Common myeloid progenitor, CD34-positive (primary cell): ENCODE results near the gene FIBP. TPM values are rescaled to one million over a fixed set of nuclear protein-coding genes. Genes with fewer than 3 reads are reported as not detected.

Experiments used
- CTCF ChIA-PET: fragments of 350-600 bp; sonication (Branson Sonifier 250); formaldehyde crosslinking; loops from one replicate; lab custom pipeline; 2021; ENCODE audit warnings: antibody characterized with exemption; lab: Charles Lee
- POLR2A ChIA-PET: fragments of 350-600 bp; sonication (Branson Sonifier 250); formaldehyde crosslinking; loops from one replicate; lab custom pipeline; 2021; ENCODE audit warnings: antibody characterized with exemption; lab: Charles Lee
- DNase-seq, 3 donors: peaks; one replicate each; pipeline versions ENCODE4 v3.0.0 to v3.0.0-alpha.2; 2013
- H3K27ac ChIP-seq, 2 experiments: 1 replicate in 1 of 2; 2 replicates in 1 of 2; pipeline ENCODE4 v1.7.0; 2013; ENCODE audit warnings: inconsistent platforms in 2 of 2, low read length in 2 of 2, mild to moderate bottlenecking in 2 of 2, low read depth in 1 of 2, moderate library complexity in 1 of 2; ENCODE audit not compliant: severe bottlenecking in 2 of 2, insufficient read depth in 1 of 2, poor library complexity in 1 of 2
- H3K27me3 ChIP-seq, 5 experiments: replicated peaks in 2 of 5; 1 replicate in 3 of 5; 2 replicates in 2 of 5; pipeline versions ENCODE4 v1.6.1 to v1.7.0; 2013; ENCODE audit warnings: low read length in 4 of 5, mild to moderate bottlenecking in 2 of 5, moderate library complexity in 2 of 5, inconsistent platforms in 1 of 5; ENCODE audit not compliant: insufficient read depth in 5 of 5, control insufficient read depth in 4 of 5
- H3K36me3 ChIP-seq, 4 experiments: 1 replicate in 2 of 4; 2 replicates in 2 of 4; pipeline versions ENCODE4 v1.6.1 to v1.7.0; 2013; ENCODE audit warnings: low read length in 3 of 4, control low read depth in 1 of 4, mild to moderate bottlenecking in 1 of 4; ENCODE audit not compliant: control insufficient read depth in 4 of 4, insufficient read depth in 4 of 4
- H3K4me1 ChIP-seq, 4 experiments: 1 replicate in 3 of 4; 2 replicates in 1 of 4; pipeline versions ENCODE4 v1.6.1 to v1.7.1; 2013; ENCODE audit warnings: low read length in 3 of 4, mild to moderate bottlenecking in 3 of 4, control low read depth in 1 of 4, inconsistent platforms in 1 of 4, moderate library complexity in 1 of 4; ENCODE audit not compliant: control insufficient read depth in 4 of 4, insufficient read depth in 4 of 4; ENCODE audit errors: control extremely low read depth in 1 of 4
- H3K4me3 ChIP-seq, 7 experiments: 1 replicate in 4 of 7; 2 replicates in 3 of 7; pipeline versions ENCODE4 v1.5.1 to v1.7.0; 2013; ENCODE audit warnings: mild to moderate bottlenecking in 7 of 7, low read length in 6 of 7, moderate library complexity in 6 of 7, inconsistent platforms in 2 of 7, low read depth in 2 of 7, control low read depth in 1 of 7; ENCODE audit not compliant: insufficient read depth in 4 of 7, control insufficient read depth in 1 of 7; ENCODE audit errors: extremely low read depth in 1 of 7
- H3K9me3 ChIP-seq, 5 experiments: 1 replicate in 4 of 5; 2 replicates in 1 of 5; pipeline versions ENCODE4 v1.6.1 to v1.7.1; 2013; ENCODE audit warnings: low read length in 4 of 5, mild to moderate bottlenecking in 2 of 5, inconsistent platforms in 1 of 5, low read depth in 1 of 5, moderate library complexity in 1 of 5; ENCODE audit not compliant: control insufficient read depth in 4 of 5, insufficient read depth in 2 of 5; ENCODE audit errors: control extremely low read depth in 1 of 5
- WGBS: methylation state at CpG from one replicate; pipeline ENCODE4 v1.1.5; 2013; ENCODE audit not compliant: insufficient coverage; 5-methylcytosine and 5-hydroxymethylcytosine counted together
- polyA plus RNA-seq: library from polyadenylated mRNA; unstranded; fragments of 120-200 nt; gene quantifications from one replicate; pipeline ENCODE4 v1.2.1, GENCODE V29; 2013

The FIBP gene
- 75.3 TPM for polyA plus RNA-seq

DNA sequence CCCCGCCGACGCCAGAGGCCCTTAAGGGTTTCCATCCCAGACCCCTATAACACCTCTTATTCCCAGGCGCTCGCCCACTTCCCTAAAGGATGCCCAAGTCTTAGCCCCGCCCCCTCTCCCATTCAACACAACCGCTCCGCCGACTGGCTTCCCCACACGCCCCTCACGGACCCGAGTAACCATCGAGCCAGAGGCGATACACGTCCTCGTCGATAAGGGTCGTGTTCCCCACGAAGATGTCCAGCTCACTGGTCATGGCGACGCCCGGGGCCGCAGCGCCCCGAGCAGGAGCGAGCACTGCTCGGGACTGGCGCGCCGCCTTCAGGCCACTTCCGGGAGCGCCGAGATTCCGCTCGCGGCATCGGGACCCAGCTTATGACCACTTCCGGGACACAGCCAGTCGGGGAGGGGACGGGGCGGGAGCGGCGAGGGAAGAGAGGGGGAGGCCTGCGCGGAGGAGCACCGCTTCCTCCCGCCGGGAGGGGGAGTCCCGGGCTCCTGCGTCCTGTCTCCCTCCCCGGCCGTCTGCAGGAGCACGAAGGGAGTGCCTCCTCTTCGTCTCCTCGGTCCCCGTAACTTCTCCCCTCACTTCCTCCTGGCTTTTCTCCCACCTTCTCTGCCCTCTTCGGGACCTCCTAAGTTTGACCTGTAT, at the start of gene FIBP:
Gene FIBP, minus strand, starts transcription at position 309 of the 652 bp plus-strand sequence. Its CDS starts 53 bp downstream, at position 256.
- POLR2A ChIA-PET, result interaction anchor here (0.6 to 5.4 kb wide), 7 partner anchors 12 to 1692 kb away, joined by 3 to 33 read pairs (median 3); partner anchors contain the start of genes CFL1, FOSL1, KAT5 and MUS81

DNA sequence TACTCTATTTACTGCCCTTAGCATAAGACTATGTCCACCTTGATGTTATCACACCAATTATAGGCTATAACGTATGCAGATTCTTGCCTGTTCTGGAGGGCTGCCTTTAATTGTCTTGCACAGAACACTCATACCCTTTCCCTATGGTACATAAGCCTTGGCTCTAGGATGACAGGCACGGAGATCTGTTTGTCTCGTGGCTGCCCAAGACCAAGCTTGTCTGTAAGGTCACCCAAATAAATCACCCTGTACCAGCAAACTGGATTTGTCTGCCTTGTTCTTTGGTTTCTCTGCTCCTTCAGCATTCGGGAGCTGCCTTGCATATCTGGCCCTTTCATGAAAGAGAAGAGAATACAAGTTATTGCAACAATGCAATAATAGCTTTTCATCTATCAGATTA, 49.5 kb upstream of the FIBP start:
- H3K4me3 ChIP-seq, result no peak overlapping the region
- H3K36me3 ChIP-seq, result no peaks in the 10 kb centered on the region
- no peak overlapping the region for H3K27ac ChIP-seq
- no peak for DNase-seq
- H3K9me3 ChIP-seq, result no peaks in the 10 kb centered on the region
- 58% methylated on average over 3 of the region's 4 CpGs for WGBS
- H3K27me3 ChIP-seq, result no peaks in the 10 kb centered on the region
- ChIA-PET POLR2A (no interaction called here), CTCF (interaction anchor here (0.9 to 1.7 kb wide), 3 partner anchors 9 to 47 kb away, joined by 5 read pairs; partner anchors contain the start of gene CCDC85B)
- H3K4me1 ChIP-seq, result peaks cover 0 to 18% (median 4%) of the 10 kb centered on the region in 4 experiments

More for the DNA sequence above, at the start of gene FIBP:
- DNase-seq, result peak; percentile 96 to 98 (median 97)
- Histone ChIP-seq H3K27me3 (no peaks in the 10 kb centered on the region), H3K9me3 (no peaks in the 10 kb centered on the region), H3K4me3 (peak within 1 kb of the TSS; percentile 55 to 97 (median 88)), H3K36me3 (peaks cover 5 to 45% (median 38%) of the 10 kb centered on the region in 4 experiments), H3K4me1 (peaks cover 8 to 66% (median 60%) of the 10 kb centered on the region in 4 experiments), H3K27ac (peak within 1 kb of the TSS; percentile 40 to 87)
- WGBS, result 0% methylated on average over 38 of the region's 57 CpGs
- CTCF ChIA-PET, result interaction anchor here (0.9 to 11.9 kb wide), 21 partner anchors 8 to 247 kb away, joined by 3 to 168 read pairs (median 7); partner anchors contain the start of genes AP5B1, C11orf68, CFL1 and CTSW

DNA sequence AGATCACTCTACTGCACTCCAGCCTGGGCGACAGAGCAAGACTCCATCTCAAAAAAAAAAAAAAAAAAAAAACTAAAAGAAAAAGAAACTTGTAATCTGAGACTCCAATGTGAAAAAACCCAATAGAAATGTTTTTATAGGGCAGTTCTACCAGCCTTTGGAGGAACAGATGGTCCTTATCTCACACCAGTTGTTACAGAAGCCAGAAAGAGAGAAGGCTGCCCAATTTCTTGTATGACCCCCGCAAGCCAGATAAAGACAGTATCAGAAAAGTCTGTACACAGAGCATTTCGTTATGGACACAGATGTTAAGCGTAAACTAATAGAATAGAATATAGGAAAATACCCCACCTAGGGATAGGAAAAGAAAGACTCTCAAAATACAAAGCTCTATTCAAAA, 45.7 kb upstream of the FIBP start:
- H3K27ac ChIP-seq, result no peak overlapping the region
- no peaks in the 10 kb centered on the region for H3K9me3 ChIP-seq
- peaks cover 0 to 20% (median 19%) of the 10 kb centered on the region in 4 experiments for H3K4me1 ChIP-seq
- H3K36me3 ChIP-seq, result no peaks in the 10 kb centered on the region
- WGBS, result no CpG with 5 or more reads among the region's 4 CpGs
- no peak overlapping the region for H3K4me3 ChIP-seq
- ChIA-PET POLR2A (no interaction called here), CTCF (interaction anchor here (0.6 to 3.6 kb wide), 4 partner anchors 26 to 544 kb away, joined by 3 to 34 read pairs (median 4); partner anchors contain the start of genes CCDC85B and FIBP)
- H3K27me3 ChIP-seq, result no peaks in the 10 kb centered on the region
- DNase-seq, result peak; percentile 56 to 84 (median 64)

GRCh38 chr11:65932558-65932919, 44.3 kb upstream of the FIBP start:
- CTCF ChIA-PET, result interaction anchor here (1.3 to 3.6 kb wide), 5 partner anchors 11 to 44 kb away, joined by 3 to 34 read pairs (median 5); partner anchors contain the start of genes C11orf68, CCDC85B and FIBP
- Histone ChIP-seq H3K4me1 (peaks cover 7 to 35% (median 33%) of the 10 kb centered on the region in 4 experiments), H3K4me3 (no peak overlapping the region), H3K9me3 (no peaks in the 10 kb centered on the region), H3K36me3 (no peaks in the 10 kb centered on the region), H3K27ac (no peak overlapping the region), H3K27me3 (no peaks in the 10 kb centered on the region)
- no peak for DNase-seq
- POLR2A ChIA-PET, result interaction anchor here (0.7 to 1.6 kb wide), 3 partner anchors 30 to 44 kb away, joined by 3 to 5 read pairs (median 4); no protein-coding TSS in a partner anchor
- 68% methylated on average over 8 of the region's 9 CpGs for WGBS

GRCh38 chr11:65931773-65932557, 43.7 kb upstream of the FIBP start:
- Histone ChIP-seq H3K9me3 (no peaks in the 10 kb centered on the region), H3K27ac (no peak overlapping the region), H3K4me1 (peaks cover 7 to 40% (median 38%) of the 10 kb centered on the region in 4 experiments), H3K27me3 (no peaks in the 10 kb centered on the region), H3K4me3 (no peak overlapping the region), H3K36me3 (no peaks in the 10 kb centered on the region)
- CTCF ChIA-PET, result interaction anchor here (0.8 to 3.6 kb wide), 8 partner anchors 10 to 43 kb away, joined by 3 to 34 read pairs (median 4); partner anchors contain the start of genes C11orf68, CCDC85B and FIBP
- DNase-seq, result peak in 2 of 3 donors; percentile 43 to 47
- POLR2A ChIA-PET, result interaction anchor here (0.7 to 1.6 kb wide), 3 partner anchors 29 to 43 kb away, joined by 3 to 5 read pairs (median 4); no protein-coding TSS in a partner anchor
- 81% methylated on average over 11 of the region's 13 CpGs for WGBS

DNA sequence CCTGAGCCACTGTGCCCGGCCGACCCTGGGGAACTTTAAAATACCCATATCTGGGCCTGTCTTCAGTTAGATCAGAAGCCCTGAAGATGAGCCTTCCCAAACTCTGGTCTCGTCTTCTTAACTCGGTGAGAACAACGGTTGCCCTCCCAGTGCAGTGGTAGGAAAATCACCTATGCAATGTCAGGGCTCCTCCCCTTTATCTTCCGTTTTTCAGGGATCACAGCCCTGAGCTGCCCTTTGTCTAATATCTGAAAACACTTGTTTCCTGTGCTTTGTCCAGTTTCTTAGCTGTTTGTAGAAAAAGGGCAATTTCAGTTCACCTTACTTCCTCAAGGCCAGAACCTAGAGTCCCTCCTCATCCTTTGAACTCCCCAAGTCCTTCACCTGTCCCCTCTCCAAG, 40.4 kb upstream of the FIBP start:
- Histone ChIP-seq H3K36me3 (peaks cover 0 to 9% (median 4%) of the 10 kb centered on the region in 4 experiments), H3K4me1 (peaks cover 7 to 41% (median 39%) of the 10 kb centered on the region in 4 experiments), H3K27me3 (no peaks in the 10 kb centered on the region), H3K4me3 (peak overlapping the region in 3 of 7 experiments; percentile 23 to 66 (median 52)), H3K27ac (peak overlapping the region; percentile 46 to 77), H3K9me3 (no peaks in the 10 kb centered on the region)
- peak in 1 of 3 donors; percentile 18 for DNase-seq
- ChIA-PET CTCF (interaction anchor here (0.9 to 2.0 kb wide), 9 partner anchors 8 to 47 kb away, joined by 3 to 8 read pairs (median 3); partner anchors contain the start of gene CCDC85B), POLR2A (interaction anchor here (0.7 to 1.0 kb wide), 3 partner anchors 9 to 40 kb away, joined by 3 to 4 read pairs (median 3); partner anchors contain the start of genes CCDC85B and FIBP)
- WGBS, result 33% methylated on average over 6 of the region's 6 CpGs
